ENCODE results near the gene MCCD1. TPM values are rescaled to one million over a fixed set of nuclear protein-coding genes. Genes with fewer than 3 reads are reported as not detected.

MCCD1 gene
- total RNA-seq, 2 donors from 2014 or later: not detected

GRCh38 chr6:31574106-31575061 lies 45.6 kb downstream of the MCCD1 start:
- no peaks in the 10 kb centered on the region for H3K9me3 Mint-ChIP-seq

GRCh38 chr6:31575335-31575901 lies 46.7 kb downstream of the MCCD1 start, which contains the start of gene TNF:
Gene TNF (plus strand): TSS chr6:31575565. CDS start chr6:31575742, 177 bp downstream.
- no peaks in the 10 kb centered on the region for H3K36me3 ChIP-seq (ENCODE audit: control insufficient read depth, insufficient read depth, low read length)
- Mint-ChIP-seq H3K9me3 (no peaks in the 10 kb centered on the region), H3K27ac (no peak within 1 kb of the TSS), H3K36me3 (ENCODE audit: low read depth) (no peaks in the 10 kb centered on the region), H3K4me1 (peaks cover 8% of the 10 kb centered on the region), H3K4me3 (no peak within 1 kb of the TSS), H3K27me3 (ENCODE audit: insufficient read depth) (peaks cover 34% of the 10 kb centered on the region)
- WGBS, 2 experiments (ENCODE audit: insufficient coverage in 1 of 2, insufficient read length in 1 of 2): 90 to 95% methylated on average over 11 to 19 of the region's 19 CpGs
- peaks cover 6% of the 10 kb centered on the region for H3K4me1 ChIP-seq (ENCODE audit: control insufficient read depth, insufficient read depth, low read length)
- peak; percentile 41 for DNase-seq
- no peak within 1 kb of the TSS for H3K4me3 ChIP-seq (ENCODE audit: low read length)
- peaks cover 4% of the 10 kb centered on the region for H3K27me3 ChIP-seq (ENCODE audit: control insufficient read depth, insufficient read depth, low read length, poor library complexity, severe bottlenecking)
- TF ChIP-seq, protein P1, sequence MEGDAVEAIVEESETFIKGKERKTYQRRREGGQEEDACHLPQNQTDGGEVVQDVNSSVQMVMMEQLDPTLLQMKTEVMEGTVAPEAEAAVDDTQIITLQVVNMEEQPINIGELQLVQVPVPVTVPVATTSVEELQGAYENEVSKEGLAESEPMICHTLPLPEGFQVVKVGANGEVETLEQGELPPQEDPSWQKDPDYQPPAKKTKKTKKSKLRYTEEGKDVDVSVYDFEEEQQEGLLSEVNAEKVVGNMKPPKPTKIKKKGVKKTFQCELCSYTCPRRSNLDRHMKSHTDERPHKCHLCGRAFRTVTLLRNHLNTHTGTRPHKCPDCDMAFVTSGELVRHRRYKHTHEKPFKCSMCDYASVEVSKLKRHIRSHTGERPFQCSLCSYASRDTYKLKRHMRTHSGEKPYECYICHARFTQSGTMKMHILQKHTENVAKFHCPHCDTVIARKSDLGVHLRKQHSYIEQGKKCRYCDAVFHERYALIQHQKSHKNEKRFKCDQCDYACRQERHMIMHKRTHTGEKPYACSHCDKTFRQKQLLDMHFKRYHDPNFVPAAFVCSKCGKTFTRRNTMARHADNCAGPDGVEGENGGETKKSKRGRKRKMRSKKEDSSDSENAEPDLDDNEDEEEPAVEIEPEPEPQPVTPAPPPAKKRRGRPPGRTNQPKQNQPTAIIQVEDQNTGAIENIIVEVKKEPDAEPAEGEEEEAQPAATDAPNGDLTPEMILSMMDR (conservative IDR thresholded peaks at IDR 0.05): no peak
- H3K9ac ChIP-seq (ENCODE audit: extremely low read depth, low read length, poor library complexity, severe bottlenecking): no peak within 1 kb of the TSS
- H3K9me3 ChIP-seq (ENCODE audit: control insufficient read depth, low read length): no peaks in the 10 kb centered on the region
- H3K27ac ChIP-seq (ENCODE audit: low read depth, low read length): no peak within 1 kb of the TSS

More at GRCh38 chr6:31574106-31575061, 45.6 kb downstream of the MCCD1 start:
- no peaks in the 10 kb centered on the region for H3K36me3 ChIP-seq (ENCODE audit: control insufficient read depth, insufficient read depth, low read length)
- TF ChIP-seq, protein P1 (conservative IDR thresholded peaks at IDR 0.05): peak; percentile 50
- H3K9ac ChIP-seq (ENCODE audit: extremely low read depth, low read length, poor library complexity, severe bottlenecking): peak overlapping the region; percentile 11
- Mint-ChIP-seq H3K4me3 (no peak overlapping the region), H3K27ac (no peak overlapping the region), H3K36me3 (ENCODE audit: low read depth) (no peaks in the 10 kb centered on the region), H3K27me3 (ENCODE audit: insufficient read depth) (peaks cover 28% of the 10 kb centered on the region), H3K4me1 (peaks cover 7% of the 10 kb centered on the region)
- no peaks in the 10 kb centered on the region for H3K27me3 ChIP-seq (ENCODE audit: control insufficient read depth, insufficient read depth, low read length, poor library complexity, severe bottlenecking)
- no peaks in the 10 kb centered on the region for H3K9me3 ChIP-seq (ENCODE audit: control insufficient read depth, low read length)
- H3K27ac ChIP-seq (ENCODE audit: low read depth, low read length): no peak overlapping the region
- WGBS, 2 experiments (ENCODE audit: insufficient coverage in 1 of 2, insufficient read length in 1 of 2): 92% methylated on average over 7 to 14 of the region's 14 CpGs
- H3K4me3 ChIP-seq (ENCODE audit: low read length): no peak overlapping the region
- H3K4me1 ChIP-seq (ENCODE audit: control insufficient read depth, insufficient read depth, low read length): peaks cover 6% of the 10 kb centered on the region
- DNase-seq: peak; percentile 70

- no peak for DNase-seq
- H3K36me3 ChIP-seq (ENCODE audit: control insufficient read depth, insufficient read depth, low read length): no peaks in the 10 kb centered on the region
- Mint-ChIP-seq H3K27me3 (ENCODE audit: insufficient read depth) (peaks cover 39% of the 10 kb centered on the region), H3K9me3 (no peaks in the 10 kb centered on the region), H3K4me1 (peaks cover 11% of the 10 kb centered on the region), H3K36me3 (ENCODE audit: low read depth) (no peaks in the 10 kb centered on the region), H3K27ac (no peak overlapping the region), H3K4me3 (no peak overlapping the region)
- H3K9ac ChIP-seq (ENCODE audit: extremely low read depth, low read length, poor library complexity, severe bottlenecking): no peak overlapping the region
- H3K4me3 ChIP-seq (ENCODE audit: low read length): no peak overlapping the region
- peaks cover 6% of the 10 kb centered on the region for H3K4me1 ChIP-seq (ENCODE audit: control insufficient read depth, insufficient read depth, low read length)
- H3K9me3 ChIP-seq (ENCODE audit: control insufficient read depth, low read length): no peaks in the 10 kb centered on the region
- TF ChIP-seq, protein P1 (conservative IDR thresholded peaks at IDR 0.05): no peak
- peaks cover 5% of the 10 kb centered on the region for H3K27me3 ChIP-seq (ENCODE audit: control insufficient read depth, insufficient read depth, low read length, poor library complexity, severe bottlenecking)
- 89 to 92% methylated on average over 5 to 8 of the region's 8 CpGs for WGBS, 2 experiments (ENCODE audit: insufficient coverage in 1 of 2, insufficient read length in 1 of 2)
- H3K27ac ChIP-seq (ENCODE audit: low read depth, low read length): no peak overlapping the region
Observed at GRCh38 chr6:31575952-31576685, 47.4 kb downstream of the MCCD1 start.
